G401.6 (cell line): ENCODE measurements around the gene ANKRD9.
"Not testable (repeated sequence)": the region's sequence is repeated elsewhere in the genome, so short reads cannot be mapped to it uniquely, and the experiment has no call there.

Experiments used
- FAIRE-seq: peaks from 2 replicates; lab custom pipeline; 2012; peaks lifted over from hg19 to GRCh38; lab: Jason Lieb, UNC

The ANKRD9 gene, protein sequence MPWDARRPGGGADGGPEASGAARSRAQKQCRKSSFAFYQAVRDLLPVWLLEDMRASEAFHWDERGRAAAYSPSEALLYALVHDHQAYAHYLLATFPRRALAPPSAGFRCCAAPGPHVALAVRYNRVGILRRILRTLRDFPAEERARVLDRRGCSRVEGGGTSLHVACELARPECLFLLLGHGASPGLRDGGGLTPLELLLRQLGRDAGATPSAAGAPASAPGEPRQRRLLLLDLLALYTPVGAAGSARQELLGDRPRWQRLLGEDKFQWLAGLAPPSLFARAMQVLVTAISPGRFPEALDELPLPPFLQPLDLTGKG

DNA sequence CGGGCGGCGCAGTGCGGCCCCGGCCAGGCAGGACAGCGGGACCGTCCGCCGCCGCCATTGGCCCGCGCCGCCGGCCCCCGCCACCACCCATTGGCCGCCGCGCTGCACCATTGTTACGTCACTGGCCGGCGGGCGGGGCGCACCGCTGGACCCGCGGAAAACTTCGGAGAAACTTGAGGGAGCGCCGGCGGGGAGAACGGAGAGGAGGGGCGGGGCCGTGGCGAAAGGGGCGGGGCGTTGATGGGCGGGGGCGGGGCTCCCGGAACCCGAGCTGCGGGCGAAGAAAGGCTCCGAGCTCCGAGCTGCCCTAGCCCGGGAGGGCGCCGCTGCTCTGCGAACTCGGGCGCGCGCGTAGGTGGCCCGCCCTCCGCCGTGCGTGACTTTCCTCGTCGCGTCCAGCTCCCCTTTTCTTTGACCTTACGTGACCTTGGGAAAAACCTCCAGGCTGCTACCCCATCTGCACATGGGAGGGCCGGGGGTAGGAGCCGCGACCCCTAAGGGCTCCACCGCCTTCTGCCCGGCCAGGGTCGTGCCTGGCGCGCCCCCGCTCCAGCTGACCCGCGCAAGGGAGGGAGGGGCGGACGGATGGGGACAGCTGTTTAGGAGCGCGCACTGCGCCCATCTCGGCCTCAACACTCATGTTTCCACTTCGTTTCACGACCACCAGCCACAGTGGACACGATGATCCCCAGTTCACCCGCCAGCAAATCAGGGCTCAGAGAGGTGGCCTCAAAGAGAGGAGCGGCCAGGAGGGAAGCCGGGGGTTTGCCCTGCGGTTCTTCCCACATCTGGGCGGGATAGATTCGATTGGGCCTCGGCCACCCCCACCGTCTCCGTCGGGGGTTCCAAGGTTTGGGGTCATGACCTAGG is at the start of gene ANKRD9:
Gene ANKRD9 (minus strand): TSS at position 31 of the 870 bp plus-strand sequence. CDS start 1,887 bp downstream, outside the sequence.
- no peak for FAIRE-seq

DNA sequence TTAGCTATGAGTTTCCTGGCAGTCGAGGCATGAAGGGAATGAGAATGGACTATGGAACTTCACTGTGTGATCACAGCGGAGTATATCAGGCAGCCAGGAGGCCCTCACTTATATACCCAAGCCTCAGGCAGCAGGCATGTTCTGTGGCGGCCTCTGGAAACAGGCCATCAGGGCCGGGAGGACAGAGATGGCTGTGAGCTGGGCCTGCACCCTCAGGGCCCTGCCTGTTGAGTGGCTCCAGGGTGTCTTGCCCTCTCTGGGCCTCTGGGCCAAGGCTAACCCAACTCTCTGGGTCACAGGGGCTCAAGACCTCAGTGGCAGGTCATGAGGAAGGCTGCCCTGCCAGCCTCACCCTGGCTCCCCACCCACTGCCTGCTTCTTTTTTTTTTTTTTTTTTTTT is 49.0 kb upstream of the ANKRD9 start:
- no peak for FAIRE-seq

DNA sequence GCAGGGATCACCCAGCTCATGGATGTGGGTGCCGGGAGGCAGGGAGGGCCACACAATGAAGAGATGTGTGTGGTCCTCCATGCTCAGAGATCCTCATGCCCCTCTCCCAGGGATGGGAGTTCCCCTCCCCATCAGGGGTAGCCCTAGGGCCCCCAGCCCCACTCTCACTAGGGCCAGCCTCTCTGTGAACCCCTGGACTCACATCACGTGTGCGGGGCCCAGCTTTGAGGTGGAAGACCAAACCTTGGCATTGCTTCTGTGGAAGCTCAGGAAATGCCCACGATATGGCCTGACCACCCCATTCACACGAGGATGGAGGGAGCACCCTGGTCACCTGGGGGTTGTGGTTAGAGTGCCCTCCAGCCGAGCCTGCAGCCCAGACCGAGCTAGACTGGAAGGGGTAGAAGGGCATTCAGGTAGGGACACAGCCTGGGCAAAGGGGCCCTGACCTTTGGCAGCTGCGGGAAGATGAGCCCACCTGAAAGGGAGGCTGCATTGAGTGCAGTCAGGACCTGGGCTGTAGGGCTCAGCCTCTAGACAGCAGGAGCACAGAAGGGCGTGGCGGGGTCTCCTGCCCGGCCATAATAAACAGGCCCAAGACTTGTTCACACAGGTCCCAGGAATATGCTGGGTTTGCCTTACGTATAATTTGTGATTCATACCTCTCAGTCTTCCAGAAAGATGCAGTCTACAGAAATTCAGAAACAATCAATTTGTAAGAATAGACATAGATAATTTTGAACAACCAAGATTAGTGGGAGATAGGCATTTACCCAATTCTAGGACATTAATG is 48.1 kb upstream of the ANKRD9 start:
- FAIRE-seq: no peak

DNA sequence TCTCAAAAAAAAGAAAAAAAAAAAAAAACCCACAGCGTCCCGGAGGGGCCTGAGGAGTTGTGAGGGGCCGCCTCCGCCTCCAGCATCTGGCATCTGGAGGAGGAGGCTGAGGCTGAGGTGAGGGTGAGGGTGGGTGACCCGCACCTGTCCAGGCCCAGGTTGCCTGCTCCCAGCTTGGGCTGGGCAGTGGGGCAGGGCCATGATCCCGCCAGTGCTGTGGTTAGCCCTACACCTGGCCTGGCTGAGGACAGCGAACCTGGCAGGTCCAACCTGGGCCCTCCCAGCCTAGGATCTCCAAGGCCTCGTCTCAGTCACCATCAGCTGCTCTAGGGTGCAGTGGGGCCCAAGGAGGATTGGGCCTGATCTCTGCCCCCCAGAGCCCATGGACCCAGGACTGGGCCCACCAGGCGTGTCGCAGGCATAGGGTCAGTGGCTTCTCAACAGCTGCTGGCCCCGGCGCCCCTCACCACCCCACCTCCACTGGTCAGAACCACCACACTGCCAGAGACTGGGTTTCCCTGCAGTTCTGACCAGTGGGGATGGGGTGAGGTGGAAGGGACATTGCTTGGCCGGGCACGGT is 46.6 kb upstream of the ANKRD9 start:
- FAIRE-seq: no peak

DNA sequence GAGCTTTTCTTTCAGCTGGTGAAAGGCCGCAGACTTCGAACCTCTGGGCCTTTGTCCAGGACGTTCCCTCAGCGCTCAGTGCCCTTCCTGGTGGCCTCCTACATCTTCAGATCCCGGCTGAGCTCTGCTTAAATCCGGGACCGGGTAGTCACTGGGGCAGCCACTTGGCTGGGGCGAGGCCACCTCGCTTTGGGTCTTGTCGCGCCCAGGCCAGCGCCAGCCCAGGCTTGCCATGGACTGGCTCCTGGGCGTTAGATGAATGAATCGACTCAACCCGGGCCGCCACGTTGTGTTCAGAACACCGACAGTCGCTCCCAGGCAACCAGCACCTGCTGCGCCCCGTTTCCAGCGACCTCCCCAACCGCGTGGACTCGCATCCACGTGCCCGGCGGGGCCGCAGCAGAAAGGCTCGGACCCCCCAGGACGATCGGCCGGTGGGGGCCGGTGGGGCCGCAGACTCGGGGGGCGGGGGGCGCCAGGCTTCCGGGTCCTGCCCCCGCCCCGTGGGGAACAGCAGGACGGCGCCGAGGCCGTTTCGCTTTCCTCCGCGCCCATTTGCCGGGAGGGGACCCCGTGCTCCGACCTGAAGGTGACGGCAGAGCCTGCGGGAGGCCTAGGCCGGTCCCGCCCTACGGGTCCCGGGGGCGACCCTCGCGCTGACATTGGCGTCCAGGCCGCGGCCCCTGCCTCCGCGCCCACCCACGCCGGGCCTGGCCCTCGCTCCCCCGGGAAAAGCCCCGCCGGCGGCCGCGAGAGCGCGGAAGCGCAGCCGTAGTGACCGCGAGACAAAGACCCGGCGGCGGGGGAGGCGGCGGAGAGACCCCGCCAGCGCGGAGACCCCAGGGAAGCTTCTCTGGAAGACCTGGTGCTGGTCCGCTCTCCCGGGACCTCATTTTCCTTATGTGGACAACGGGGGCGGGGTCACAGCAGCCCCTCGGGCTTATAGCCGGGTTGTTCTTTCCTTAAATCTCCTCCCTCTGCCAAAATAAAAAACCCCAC is 45.5 kb upstream of the ANKRD9 start:
- FAIRE-seq: no peak

DNA sequence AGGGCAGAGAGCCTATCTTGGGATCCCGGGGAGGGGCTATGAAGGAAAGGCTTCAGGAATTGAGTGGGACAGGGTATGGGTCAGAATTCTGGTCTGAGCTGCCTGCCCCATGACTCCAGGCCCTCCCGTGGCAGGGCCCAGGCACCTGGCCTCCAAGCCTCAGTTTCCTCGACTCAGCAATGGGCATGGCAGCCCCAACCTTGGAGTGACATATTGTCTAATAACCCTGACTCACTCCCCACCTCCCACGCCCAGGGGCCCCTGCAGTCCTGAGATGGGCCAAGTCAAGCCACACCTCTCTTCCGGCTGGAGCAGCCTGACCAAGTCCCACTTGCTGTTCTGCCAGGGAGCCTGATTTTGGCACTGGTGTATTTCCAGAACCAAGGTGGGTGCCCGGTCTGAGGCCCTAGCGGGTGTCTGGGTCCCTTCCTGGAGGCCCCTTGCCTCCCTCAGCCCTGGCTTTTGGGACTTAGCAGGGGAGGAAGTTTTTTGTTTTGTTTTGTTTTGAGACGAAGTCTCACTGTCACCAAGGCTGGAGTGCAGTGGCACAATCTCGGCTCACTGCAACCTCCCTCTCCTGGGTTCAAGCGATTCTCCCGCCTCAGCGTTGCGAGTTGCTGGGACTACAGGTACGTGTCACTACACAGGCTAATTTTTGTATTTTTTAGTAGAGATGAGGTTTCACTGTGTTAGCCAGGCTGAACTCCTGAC is 42.6 kb upstream of the ANKRD9 start:
- FAIRE-seq: no peak

DNA sequence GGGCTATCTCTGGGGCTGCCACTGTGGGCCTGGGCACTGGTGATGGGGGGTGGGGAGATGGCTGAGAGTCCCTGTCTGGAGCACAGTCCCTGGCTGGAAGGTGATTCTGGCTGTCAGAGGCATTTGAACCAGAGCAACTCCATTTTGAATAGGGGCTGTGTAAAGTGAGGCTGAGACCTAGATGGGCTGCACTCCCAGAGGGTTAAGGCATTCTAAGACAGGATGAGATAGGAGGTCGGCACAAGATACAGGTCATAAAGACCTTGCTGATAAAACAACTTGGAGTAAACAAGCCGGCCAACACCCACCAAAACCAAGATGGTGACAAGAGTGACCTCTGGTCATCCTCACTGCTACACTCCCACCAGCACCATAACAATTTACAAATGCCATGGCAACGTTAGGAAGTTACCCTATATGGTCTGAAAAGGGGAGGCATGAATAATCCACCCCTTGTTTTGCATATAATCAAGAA is 41.4 kb upstream of the ANKRD9 start:
- not testable (repeated sequence) for FAIRE-seq

DNA sequence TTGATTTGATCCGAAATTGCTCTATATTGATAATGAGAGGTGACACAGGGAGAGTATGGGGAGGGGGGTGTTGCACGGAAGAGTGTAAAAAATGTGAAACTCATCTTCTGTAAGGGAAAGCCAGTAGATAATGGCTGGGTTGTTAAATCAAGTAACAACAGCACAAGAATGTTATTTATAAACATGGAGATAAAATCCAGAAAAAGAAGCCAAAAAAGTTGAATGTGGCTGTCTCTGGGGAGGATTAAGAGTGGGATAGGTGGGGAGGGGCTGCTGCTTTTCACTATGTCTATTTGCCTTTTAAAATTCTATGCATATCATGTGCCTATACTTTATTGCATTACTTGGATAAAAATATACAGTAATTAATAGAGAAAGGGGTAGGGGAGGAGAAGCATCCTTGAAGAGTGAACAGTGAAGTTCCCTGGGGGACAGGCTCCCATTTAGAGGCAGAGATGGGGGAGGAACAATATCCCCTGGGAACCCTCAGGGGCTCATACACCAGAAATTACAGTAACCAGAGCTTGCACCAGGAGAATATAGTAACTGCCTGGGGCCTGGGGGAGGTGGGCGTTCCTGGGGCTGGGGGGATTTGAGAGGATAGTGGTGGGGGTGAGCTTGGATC is 39.2 kb upstream of the ANKRD9 start:
- no peak for FAIRE-seq

DNA sequence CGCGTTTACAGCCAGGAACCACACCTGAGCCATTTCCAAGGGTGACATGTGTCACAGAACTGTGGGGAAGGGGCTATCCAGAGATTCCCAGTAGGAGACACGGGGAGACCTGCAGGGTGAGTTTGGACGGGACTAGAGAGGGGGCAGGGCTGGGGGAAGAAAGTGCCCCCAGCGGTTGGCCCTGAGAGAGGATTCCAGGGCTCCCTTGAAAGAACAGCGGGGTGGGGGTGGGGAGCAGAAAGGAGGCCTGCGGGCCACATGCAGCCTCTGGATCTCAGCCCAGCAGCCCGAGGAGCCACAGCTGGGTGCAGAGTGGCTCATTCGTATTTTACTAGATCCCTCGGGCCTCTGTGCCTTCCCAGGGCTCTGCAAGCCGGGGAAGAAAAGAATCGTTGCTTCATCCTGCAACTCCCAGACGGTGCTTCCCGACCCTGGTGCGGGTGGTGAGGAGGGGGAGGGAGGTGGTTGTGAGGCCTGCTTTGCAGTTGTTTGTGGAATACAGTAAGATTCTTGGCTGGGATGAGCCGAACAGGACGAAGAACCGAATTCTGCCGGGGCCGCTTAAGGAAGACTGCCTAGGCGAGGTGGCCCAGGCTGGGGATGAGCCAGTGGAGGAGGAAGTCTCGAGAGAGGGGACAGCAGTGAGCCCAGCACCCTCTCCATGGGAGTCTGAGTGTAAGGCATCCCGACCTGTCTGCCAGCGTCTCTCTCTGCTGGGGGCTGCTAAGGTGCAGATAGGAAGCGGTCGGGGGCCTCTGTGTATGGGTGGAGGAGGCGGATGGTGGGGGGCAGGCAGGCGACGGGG is 36.1 kb upstream of the ANKRD9 start:
- no peak for FAIRE-seq

DNA sequence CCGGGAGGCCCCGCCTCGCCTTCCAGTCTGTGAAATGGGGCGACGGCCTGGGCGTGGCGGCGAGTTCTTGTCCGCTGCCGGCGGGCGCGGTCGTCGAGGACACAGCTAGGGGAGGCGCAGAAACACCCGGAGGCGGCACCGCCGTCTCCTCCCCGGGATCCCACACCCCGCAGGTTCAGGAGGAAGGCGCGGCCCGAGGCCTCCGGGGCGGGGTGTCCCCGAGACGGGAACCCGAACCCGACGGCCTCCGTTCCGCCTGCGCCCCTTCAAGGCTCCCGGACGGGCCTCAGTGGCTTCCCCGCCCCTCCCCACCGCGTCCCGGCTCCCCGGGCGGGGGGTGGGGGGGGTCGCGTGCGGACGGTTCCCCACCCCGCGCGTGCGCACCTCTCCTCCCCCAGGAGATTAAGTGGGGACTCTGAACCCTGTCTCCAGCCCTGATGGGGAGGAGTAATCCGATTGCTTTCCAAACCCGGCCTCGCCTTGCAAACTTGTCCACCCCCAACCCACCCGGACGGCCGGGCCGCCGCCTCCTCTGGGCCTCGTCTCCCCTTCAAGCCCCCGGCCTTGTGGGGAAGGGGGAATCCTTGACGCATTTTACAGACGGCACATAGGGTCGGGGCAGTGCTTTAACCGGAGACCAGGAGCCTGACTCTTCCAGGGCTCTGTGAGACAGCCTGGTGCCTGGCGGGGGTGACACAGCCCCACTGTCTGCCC is 35.3 kb upstream of the ANKRD9 start:
- FAIRE-seq: no peak

DNA sequence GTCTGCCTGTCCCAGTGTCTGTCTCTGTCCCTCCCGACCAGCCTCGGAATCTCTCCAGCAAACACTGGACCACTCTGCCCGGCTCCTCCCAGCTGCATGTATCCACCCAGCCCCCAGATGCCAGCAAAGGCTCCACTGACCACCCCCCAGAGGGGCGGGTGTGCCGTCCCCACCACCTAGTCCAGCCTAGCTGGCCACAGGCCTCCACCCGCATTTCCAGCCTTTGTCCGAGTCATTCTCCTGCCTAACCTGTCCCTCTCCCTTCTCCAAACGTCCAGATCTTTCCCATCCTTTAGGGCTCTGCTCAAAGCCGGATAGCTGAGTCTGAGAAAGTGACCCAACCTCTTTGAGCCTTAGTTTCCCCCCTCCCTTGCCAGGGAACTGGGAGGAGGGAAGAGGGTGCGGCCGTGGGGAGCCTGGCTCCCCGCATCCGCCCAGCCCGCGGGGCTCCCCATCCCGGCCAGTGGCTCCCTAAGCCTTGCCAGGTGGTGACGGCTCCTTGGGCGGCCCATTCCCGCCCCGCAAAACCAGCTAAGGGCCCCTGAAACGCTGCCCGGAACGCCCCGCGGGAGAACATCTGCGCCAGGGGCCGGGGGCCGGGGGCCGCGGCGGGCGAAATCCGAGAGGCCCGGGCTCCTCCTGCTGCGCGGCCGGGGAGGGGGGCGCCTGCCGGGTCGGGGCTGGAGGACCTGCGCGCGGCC is 34.6 kb upstream of the ANKRD9 start:
- FAIRE-seq: no peak

DNA sequence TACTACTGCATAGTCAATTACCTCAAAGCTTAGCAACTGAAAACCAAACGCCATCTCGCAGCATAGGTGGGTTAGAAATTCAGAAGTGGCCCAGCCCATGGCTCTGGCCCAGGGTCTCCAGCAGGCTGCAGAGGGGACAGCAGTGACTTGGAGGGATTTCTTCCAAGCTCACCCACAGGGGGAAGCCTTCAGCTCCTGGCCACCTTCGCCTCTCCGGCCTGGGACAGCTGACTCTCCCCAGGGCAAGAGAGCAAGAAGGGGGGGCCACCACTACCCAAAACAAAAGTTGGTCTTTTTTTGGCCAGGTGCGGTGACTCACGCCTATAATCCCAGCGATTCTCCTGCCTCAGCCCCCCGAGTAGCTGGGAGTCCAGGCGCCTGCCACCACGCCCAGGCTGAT is 32.2 kb upstream of the ANKRD9 start:
- no peak for FAIRE-seq

DNA sequence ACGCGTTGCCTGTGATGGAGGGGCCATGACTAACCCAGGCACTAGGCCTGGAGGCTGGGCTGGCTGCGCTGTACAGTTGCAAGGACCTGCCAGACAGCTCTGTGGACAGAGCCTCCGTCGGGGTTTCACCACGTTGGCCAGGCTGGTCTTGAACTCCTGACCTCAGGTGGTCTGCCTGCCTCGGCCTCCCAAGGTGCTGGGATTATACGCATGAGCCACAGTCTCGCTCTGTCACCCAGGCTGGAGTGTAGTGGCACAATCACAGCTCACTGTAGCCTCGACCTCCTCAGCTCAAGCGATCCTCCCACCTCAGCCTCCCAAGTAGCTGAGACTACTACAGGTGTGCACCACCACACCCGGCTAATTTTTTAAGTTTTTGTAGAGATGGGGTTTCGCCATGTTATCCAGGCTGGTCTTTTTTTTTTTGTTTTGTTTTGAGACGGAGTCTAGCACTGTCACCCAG is 31.5 kb upstream of the ANKRD9 start:
- FAIRE-seq: not testable (repeated sequence)

DNA sequence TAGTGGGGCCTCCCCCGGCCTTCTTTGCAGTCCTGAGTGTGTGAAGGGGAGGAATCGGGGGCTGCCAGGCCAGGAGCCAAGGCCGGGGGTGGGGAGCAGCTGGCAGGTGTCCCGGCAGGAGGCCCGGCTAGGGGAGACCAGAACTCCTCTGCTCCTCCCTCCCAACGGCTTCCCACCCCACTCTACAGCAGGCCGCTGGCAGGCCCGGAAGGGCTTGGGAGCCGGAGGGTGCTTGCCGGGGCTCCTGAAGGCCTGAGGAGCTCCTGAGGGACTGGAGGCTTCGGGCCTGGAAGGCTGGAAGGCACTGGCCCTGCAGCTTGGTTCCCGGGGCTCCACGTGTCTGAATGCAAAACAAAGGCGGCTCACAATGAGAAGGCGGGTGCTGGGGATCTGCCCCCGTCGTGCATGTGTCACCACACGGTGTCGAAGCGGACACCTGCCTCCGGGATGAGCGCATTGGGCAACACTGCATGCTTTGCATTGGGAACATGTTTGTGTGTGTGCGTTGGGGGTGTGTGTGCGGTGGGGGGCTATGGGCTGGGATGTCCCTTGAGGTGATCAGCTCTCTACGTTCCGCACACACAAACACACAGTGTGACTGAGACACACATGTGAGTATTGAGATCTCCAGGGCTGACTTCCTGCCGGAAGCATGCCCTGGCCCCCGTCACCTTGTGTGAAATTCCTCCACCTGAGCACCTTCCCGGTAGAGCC is 30.9 kb upstream of the ANKRD9 start:
- FAIRE-seq: no peak

DNA sequence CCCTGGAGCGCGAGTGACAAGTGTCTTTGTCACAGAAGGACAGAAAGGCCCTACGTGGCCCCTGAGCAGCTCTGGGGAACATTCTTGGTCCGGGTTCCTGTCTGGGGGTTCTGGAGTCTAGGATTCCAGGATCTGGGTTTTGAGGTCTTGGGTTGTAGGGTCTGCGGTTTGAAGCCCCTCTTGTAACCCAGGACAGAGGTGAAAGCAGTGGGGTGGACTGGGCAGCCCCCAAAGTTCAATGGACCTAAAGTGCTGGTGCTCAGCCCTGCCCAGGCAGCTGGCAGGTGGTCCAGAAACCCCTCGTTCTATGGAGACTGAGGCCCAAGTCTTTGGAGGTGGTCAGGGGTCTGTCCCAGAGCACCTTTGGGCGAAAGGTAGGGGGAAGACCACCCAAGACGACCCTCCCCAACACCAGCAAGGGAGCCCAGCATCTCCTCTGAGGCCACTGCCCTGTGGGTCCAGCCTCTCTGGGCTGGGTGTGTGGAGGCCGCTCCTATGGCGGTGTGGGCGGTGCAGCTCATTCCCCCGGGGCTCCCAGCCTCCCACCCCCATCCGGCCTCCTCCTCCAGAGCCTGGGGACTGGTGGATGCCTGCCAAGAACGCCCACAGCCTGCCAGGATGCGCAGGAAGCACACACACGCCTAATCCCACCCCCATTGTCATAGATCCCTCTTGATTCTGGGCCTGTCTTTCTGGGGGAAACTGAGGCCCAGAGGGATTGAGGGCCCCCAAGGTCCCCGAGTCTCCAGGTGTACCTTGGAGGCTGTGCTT is 30.2 kb upstream of the ANKRD9 start:
- FAIRE-seq: no peak
